H1 (cell line): ENCODE results near the gene PROSER1. TPM values are rescaled to one million over a fixed set of nuclear protein-coding genes. Genes with fewer than 3 reads are reported as not detected.

Source experiments
- CTCF ChIA-PET: fragments of 300-600 bp; sonication (Branson Sonifier 250); formaldehyde crosslinking; loops from one replicate; lab custom pipeline; 2021; ENCODE audit not compliant: partially characterized antibody; lab: Charles Lee
- POLR2A ChIA-PET: fragments of 300-600 bp; sonication (Branson Sonifier 250); formaldehyde crosslinking; loops from one replicate; lab custom pipeline; 2021; ENCODE audit warnings: inconsistent platforms; ENCODE audit not compliant: partially characterized antibody; lab: Charles Lee
- DNase-seq, 2 experiments: peaks; one replicate each; pipeline versions ENCODE4 v3.0.0 to v3.0.0-alpha.2; 2010 to 2022; ENCODE audit warnings: low spot score in 2 of 2, low read depth in 1 of 2, mixed read lengths in 1 of 2
- FAIRE-seq: peaks from 2 replicates; lab custom pipeline; 2011; peaks lifted over from hg19 to GRCh38; lab: Jason Lieb, UNC
- H2AFZ ChIP-seq: 2 replicates; pipeline ENCODE4 v1.8.1; 2012; ENCODE audit warnings: low read length, inconsistent platforms
- H2AK5ac ChIP-seq: 2 replicates; pipeline ENCODE4 v1.6.1; 2013; ENCODE audit warnings: low read depth, low read length
- H2BK120ac ChIP-seq: replicated peaks from 2 replicates; pipeline ENCODE3; 2013; ENCODE audit warnings: low read depth, low read length, inconsistent platforms
- H2BK12ac ChIP-seq: 2 replicates; pipeline ENCODE4 v1.6.1; 2013; ENCODE audit warnings: low read depth, low read length
- H2BK15ac ChIP-seq: 2 replicates; pipeline ENCODE4 v1.6.1; 2013; ENCODE audit warnings: low read length
- H2BK20ac ChIP-seq: 2 replicates; pipeline ENCODE4 v1.6.1; 2013; ENCODE audit warnings: low read length
- H2BK5ac ChIP-seq: 2 replicates; pipeline ENCODE4 v1.6.1; 2013; ENCODE audit warnings: low read depth, low read length
- H3K14ac ChIP-seq: 2 replicates; pipeline ENCODE4 v1.6.1; 2013; ENCODE audit warnings: inconsistent platforms; ENCODE audit not compliant: insufficient read length
- H3K18ac ChIP-seq: 2 replicates; pipeline ENCODE4 v1.6.1; 2013; ENCODE audit warnings: low read length; ENCODE audit errors: extremely low read depth
- H3K23ac ChIP-seq: 2 replicates; pipeline ENCODE4 v1.6.1; 2013; ENCODE audit warnings: inconsistent platforms; ENCODE audit not compliant: insufficient read length
- H3K23me2 ChIP-seq: 2 replicates; pipeline ENCODE4 v1.6.1; 2013; ENCODE audit warnings: low read depth, low read length
- H3K27ac ChIP-seq: 2 replicates; pipeline ENCODE4 v1.6.1; 2011; ENCODE audit warnings: low read depth, low read length, inconsistent platforms
- H3K27me3 ChIP-seq, 4 experiments: replicated peaks in 1 of 4; 1 replicate in 1 of 4; 2 replicates in 3 of 4; pipeline versions ENCODE4 v1.6.1 to v1.8.1; 2011 to 2013; ENCODE audit warnings: low read length in 3 of 4, mild to moderate bottlenecking in 3 of 4, inconsistent platforms in 2 of 4, mixed read lengths in 2 of 4, moderate library complexity in 1 of 4; ENCODE audit not compliant: control insufficient read depth in 3 of 4, insufficient read depth in 3 of 4; ENCODE audit errors: extremely low read depth in 1 of 4
- H3K36me3 ChIP-seq, 4 experiments: 2 replicates each; pipeline versions ENCODE4 v1.6.1 to v1.8.1; 2011 to 2013; ENCODE audit warnings: mild to moderate bottlenecking in 4 of 4, low read length in 3 of 4, moderate library complexity in 2 of 4, control low read depth in 1 of 4, inconsistent platforms in 1 of 4; ENCODE audit not compliant: insufficient read depth in 4 of 4, control insufficient read depth in 2 of 4
- H3K4ac ChIP-seq: replicated peaks from 2 replicates; pipeline ENCODE3; 2013; ENCODE audit warnings: low read length, low read depth, mixed read lengths, inconsistent platforms; ENCODE audit not compliant: insufficient read length
- H3K4me1 ChIP-seq, 4 experiments: replicated peaks in 1 of 4; 1 replicate in 1 of 4; 2 replicates in 3 of 4; pipeline versions ENCODE4 v1.6.1 to v1.8.1; 2011 to 2013; ENCODE audit warnings: low read length in 3 of 4, inconsistent platforms in 2 of 4, mixed read lengths in 1 of 4; ENCODE audit not compliant: insufficient read depth in 4 of 4, control insufficient read depth in 3 of 4
- H3K4me2 ChIP-seq, 2 experiments: 2 replicates each; pipeline versions ENCODE4 v1.6.1 to v1.8.1; 2011 to 2013; ENCODE audit warnings: low read depth in 2 of 2, low read length in 2 of 2, control low read depth in 1 of 2, inconsistent platforms in 1 of 2, mild to moderate bottlenecking in 1 of 2; ENCODE audit not compliant: insufficient read depth in 1 of 2
- H3K4me3 ChIP-seq, 4 experiments: fragments of 200-600, 300-600 bp in 1 of 4; sonication (generic), shearing (Covaris generic), sonication (Bioruptor Twin) in 1 of 4; 2 replicates each; pipeline versions ENCODE4 v1.5.1 to v1.8.1; 2011 to 2016; ENCODE audit warnings: low read length in 4 of 4, low read depth in 3 of 4, control low read depth in 2 of 4, inconsistent platforms in 2 of 4, mild to moderate bottlenecking in 2 of 4, mixed read lengths in 1 of 4, moderate library complexity in 1 of 4; ENCODE audit not compliant: insufficient read depth in 2 of 4; ENCODE audit errors: extremely low read depth in 1 of 4
- H3K56ac ChIP-seq: replicated peaks from 2 replicates; pipeline ENCODE3; 2013; ENCODE audit warnings: low read depth, mild to moderate bottlenecking, mixed read lengths, low read length, inconsistent platforms; ENCODE audit not compliant: insufficient read length
- H3K79me1 ChIP-seq: 2 replicates; pipeline ENCODE4 v1.6.1; 2013; ENCODE audit warnings: low read depth, low read length, control low read depth
- H3K79me2 ChIP-seq, 2 experiments: 2 replicates each; pipeline versions ENCODE4 v1.6.1 to v1.8.1; 2012 to 2013; ENCODE audit warnings: low read length in 2 of 2, mild to moderate bottlenecking in 2 of 2, inconsistent platforms in 1 of 2; ENCODE audit not compliant: insufficient read depth in 2 of 2, control insufficient read depth in 1 of 2
- H3K9ac ChIP-seq, 4 experiments: replicated peaks in 1 of 4; 1 replicate in 1 of 4; 2 replicates in 3 of 4; pipeline versions ENCODE4 v1.6.1 to v1.8.1; 2011 to 2013; ENCODE audit warnings: low read depth in 3 of 4, low read length in 3 of 4, control low read depth in 2 of 4, mild to moderate bottlenecking in 2 of 4, moderate library complexity in 2 of 4, inconsistent platforms in 1 of 4; ENCODE audit errors: extremely low read depth in 1 of 4
- H3K9me3 ChIP-seq, 2 experiments: 2 replicates each; pipeline versions ENCODE4 v1.6.1 to v1.8.1; 2012 to 2013; ENCODE audit warnings: mild to moderate bottlenecking in 2 of 2, moderate library complexity in 2 of 2, control low read depth in 1 of 2, inconsistent platforms in 1 of 2, low read depth in 1 of 2, low read length in 1 of 2, mixed read lengths in 1 of 2; ENCODE audit not compliant: insufficient read depth in 2 of 2
- H4K20me1 ChIP-seq, 2 experiments: replicated peaks in 1 of 2; 2 replicates each; pipeline versions ENCODE3 to v1.8.1; 2011 to 2013; ENCODE audit warnings: inconsistent platforms in 2 of 2, low read length in 2 of 2, mild to moderate bottlenecking in 1 of 2; ENCODE audit not compliant: insufficient read depth in 2 of 2, control insufficient read depth in 1 of 2
- H4K5ac ChIP-seq: 2 replicates; pipeline ENCODE4 v1.6.1; 2013; ENCODE audit warnings: low read length, low read depth, mixed read lengths, inconsistent platforms; ENCODE audit not compliant: insufficient read length
- H4K8ac ChIP-seq: 2 replicates; pipeline ENCODE4 v1.8.0; 2013; ENCODE audit warnings: mild to moderate bottlenecking, moderate library complexity, low read length, inconsistent platforms; ENCODE audit not compliant: insufficient read depth; ENCODE audit errors: extremely low read depth
- H4K91ac ChIP-seq: replicated peaks from 2 replicates; pipeline ENCODE3; 2013; ENCODE audit warnings: low read length, mixed read lengths, inconsistent platforms; ENCODE audit not compliant: insufficient read length
- BRCA1 ChIP-seq: IDR thresholded peaks from 2 replicates; pipeline ENCODE4 v1.6.1; 2012; ENCODE audit warnings: low read depth, low read length, improper control_type of control experiment
- CHD1 ChIP-seq: IDR thresholded peaks from 2 replicates; pipeline ENCODE4 v1.6.1; 2012; ENCODE audit warnings: low read depth, low read length, improper control_type of control experiment
- E2F6 ChIP-seq: IDR thresholded peaks from 2 replicates; pipeline ENCODE4 v1.6.1; 2012; ENCODE audit warnings: inconsistent platforms
- HDAC2 ChIP-seq, 2 experiments: fragments of 300-600 bp in 1 of 2; sonication (generic) in 1 of 2; IDR thresholded peaks; 2 replicates each; pipeline ENCODE4 v1.6.1; 2011 to 2012; ENCODE audit warnings: low read depth in 2 of 2, low read length in 2 of 2, mild to moderate bottlenecking in 2 of 2, moderate library complexity in 2 of 2, borderline replicate concordance in 1 of 2, inconsistent platforms in 1 of 2
- JUND ChIP-seq: IDR thresholded peaks from 2 replicates; pipeline ENCODE4 v1.6.1; 2011; ENCODE audit warnings: mild to moderate bottlenecking, improper control_type of control experiment, low read length
- MAX ChIP-seq: IDR thresholded peaks from 2 replicates; pipeline ENCODE4 v1.6.1; 2012; ENCODE audit warnings: inconsistent platforms
- PHF8 ChIP-seq: fragments of 200-600 bp; sonication (generic); conservative IDR thresholded peaks from 2 replicates; pipeline ENCODE4 v1.7.1; 2012; ENCODE audit warnings: low read depth, mild to moderate bottlenecking, inconsistent platforms, low read length, moderate library complexity
- POLR2A ChIP-seq, 2 experiments: IDR thresholded peaks; 1 replicate in 1 of 2; 2 replicates in 1 of 2; pipeline ENCODE4 v1.6.1; 2011; ENCODE audit warnings: low read depth in 2 of 2, low read length in 2 of 2, mild to moderate bottlenecking in 2 of 2; ENCODE audit errors: control extremely low read depth in 1 of 2
- RAD21 ChIP-seq, 2 experiments: IDR thresholded peaks in 1 of 2; conservative IDR thresholded peaks in 1 of 2; 2 replicates each; pipeline ENCODE4 v1.6.1; 2011; ENCODE audit warnings: low read depth in 2 of 2, low read length in 2 of 2, improper control_type of control experiment in 1 of 2, inconsistent platforms in 1 of 2, mild to moderate bottlenecking in 1 of 2, moderate library complexity in 1 of 2
- RBBP5 ChIP-seq: IDR thresholded peaks from 2 replicates; pipeline ENCODE4 v1.7.1; 2012; ENCODE audit warnings: low read depth, mild to moderate bottlenecking, inconsistent platforms, low read length, moderate library complexity, borderline replicate concordance
- RXRA ChIP-seq: IDR thresholded peaks from 2 replicates; pipeline ENCODE4 v1.6.1; 2011; ENCODE audit warnings: low read depth, mild to moderate bottlenecking, low read length, moderate library complexity; ENCODE audit not compliant: insufficient read depth
- SIN3A ChIP-seq, 2 experiments: IDR thresholded peaks in 1 of 2; conservative IDR thresholded peaks in 1 of 2; 2 replicates each; pipeline ENCODE4 v1.6.1; 2011 to 2012; ENCODE audit warnings: low read length in 2 of 2, improper control_type of control experiment in 1 of 2, low read depth in 1 of 2, mild to moderate bottlenecking in 1 of 2
- SIX5 ChIP-seq: IDR thresholded peaks from 2 replicates; pipeline ENCODE4 v1.6.1; 2011; ENCODE audit warnings: mild to moderate bottlenecking, low read depth, low read length
- polyA plus RNA-seq, 7 experiments: library from polyadenylated mRNA; depleted of rRNA in 3 of 7; stranded (reverse) in 5 of 7; unstranded in 2 of 7; fragments of >200 nt in 5 of 7; fragments of 200-250 nt in 2 of 7; gene quantifications; 1 replicate in 5 of 7; 2 replicates in 1 of 7; 4 replicates in 1 of 7; pipeline versions ENCODE4 v1.2.1 to v1.2.3, GENCODE V29; 2011 to 2013; ENCODE audit warnings: missing spikeins in 2 of 7, mixed read lengths in 2 of 7
- total RNA-seq: library from RNA; stranded (reverse); fragmentation: NEBNext Ultra II Directional; extraction: Animal tissue kit (Norgen Biotek cat#: 25700); gene quantifications from 2 replicates; pipeline ENCODE4 v1.2.1, GENCODE V29; 2021

The PROSER1 gene
- total and polyA plus RNA-seq, 2 of the 8 experiments (the other 6 are each of a cell fraction or from before 2014, with no cell fraction given), result 99.2 to 116 TPM

GRCh38 chr13:39048806-39049205 lies 10.9 kb upstream of the PROSER1 start:
- H4K8ac ChIP-seq, result no peak overlapping the region
- H3K4ac ChIP-seq, result no peak overlapping the region
- no peak overlapping the region for H3K4me3 ChIP-seq
- no peak overlapping the region for H2BK20ac ChIP-seq
- no peak overlapping the region for H3K14ac ChIP-seq
- H3K4me1 ChIP-seq, result peaks cover 0 to 6% (median 1%) of the 10 kb centered on the region in 4 experiments; a peak in 2 of 7 replicates
- no peak for FAIRE-seq
- H2BK12ac ChIP-seq, result no peak overlapping the region
- H3K9me3 ChIP-seq, result no peaks in the 10 kb centered on the region
- no peak overlapping the region for H3K56ac ChIP-seq
- no peak overlapping the region for H3K4me2 ChIP-seq
- H3K27me3 ChIP-seq, result no peaks in the 10 kb centered on the region
- no peak overlapping the region for H2BK120ac ChIP-seq
- H3K23ac ChIP-seq, result no peak overlapping the region
- ChIA-PET CTCF (interaction anchor here (0.6 to 1.9 kb wide), 19 partner anchors 8 to 573 kb away, joined by 3 to 9 read pairs (median 3); partner anchors contain the start of gene PROSER1), POLR2A (interaction anchor here (3.5 kb wide), 1 partner anchor 11 kb away, joined by 23 read pairs; the partner anchor contains the start of genes NHLRC3 and PROSER1)
- no peak overlapping the region for H4K91ac ChIP-seq
- no peak overlapping the region for H2BK15ac ChIP-seq
- no peaks in the 10 kb centered on the region for H3K79me2 ChIP-seq
- no peak overlapping the region for H3K18ac ChIP-seq
- no peak overlapping the region for H4K5ac ChIP-seq
- no peaks in the 10 kb centered on the region for H4K20me1 ChIP-seq
- H2BK5ac ChIP-seq, result no peak overlapping the region
- H2AFZ ChIP-seq, result no peak overlapping the region
- no peak overlapping the region for H2AK5ac ChIP-seq
- no peak for DNase-seq
- H3K79me1 ChIP-seq, result no peaks in the 10 kb centered on the region
- no peak overlapping the region for H3K27ac ChIP-seq
- H3K23me2 ChIP-seq, result no peaks in the 10 kb centered on the region; the same call in 1 of the 2 replicates
- no peak overlapping the region for H3K9ac ChIP-seq
- H3K36me3 ChIP-seq, result no peaks in the 10 kb centered on the region; a peak in 1 of 8 replicates
- TF ChIP-seq RAD21 (IDR thresholded peaks at IDR 0.05 in 1 of 2, conservative IDR thresholded peaks at IDR 0.05 in 1 of 2; ENCODE audit: low read depth in 2 of 2, low read length in 2 of 2) (no peak), JUND (no peak), RXRA (no peak), HDAC2 (IDR thresholded peaks at IDR 0.05; ENCODE audit: borderline replicate concordance in 1 of 2, low read depth in 2 of 2, low read length in 2 of 2) (no peak), PHF8 (no peak), E2F6 (no peak), RBBP5 (no peak), SIN3A (conservative IDR thresholded peaks at IDR 0.05 in 1 of 2, IDR thresholded peaks at IDR 0.05 in 1 of 2; ENCODE audit: low read depth in 1 of 2, low read length in 2 of 2) (no peak), MAX (no peak), BRCA1 (no peak), CHD1 (no peak), SIX5 (no peak), POLR2A (IDR thresholded peaks at IDR 0.05; ENCODE audit: control extremely low read depth in 1 of 2, low read depth in 2 of 2, low read length in 2 of 2) (no peak)
